Measurements from ENCODE around the gene PDE4A. TPM values are rescaled to one million over a fixed set of nuclear protein-coding genes. Genes with fewer than 3 reads are reported as not detected.
"Not testable (repeated sequence)": the region's sequence is repeated elsewhere in the genome, so short reads cannot be mapped to it uniquely, and the experiment has no call there.

Gene PDE4A
- total and polyA plus RNA-seq, 9 donors, result 1.2 to 4.0 (median 2.9) TPM

GRCh38 chr19:10461047-10461949 lies 41.0 kb downstream of the PDE4A start:
- no peaks in the 10 kb centered on the region for H3K36me3 ChIP-seq (ENCODE audit: control insufficient read depth, insufficient read depth, low read length)
- peak overlapping the region; percentile 35 for H3K4me3 ChIP-seq (ENCODE audit: low read length)
- no peaks in the 10 kb centered on the region for H3K27me3 ChIP-seq (ENCODE audit: control insufficient read depth, insufficient read depth, low read length)
- WGBS (ENCODE audit: insufficient coverage), result 4% methylated on average over 43 of the region's 45 CpGs
- no peak overlapping the region for H3K27ac ChIP-seq (ENCODE audit: low read length)
- H3K4me1 ChIP-seq (ENCODE audit: control insufficient read depth, insufficient read depth, low read length), result peaks cover 6% of the 10 kb centered on the region
- H3K9me3 ChIP-seq (replicated peaks; ENCODE audit: control insufficient read depth, low read depth, low read length), result no peaks in the 10 kb centered on the region
- peak; percentile 93 for DNase-seq

GRCh38 chr19:10462042-10462441 lies 41.7 kb downstream of the PDE4A start:
- DNase-seq; H3K4me3 ChIP-seq (ENCODE audit: low read length); H3K9me3 ChIP-seq (replicated peaks; ENCODE audit: control insufficient read depth, low read depth, low read length); H3K27me3 ChIP-seq (ENCODE audit: control insufficient read depth, insufficient read depth, low read length); H3K4me1 ChIP-seq (ENCODE audit: control insufficient read depth, insufficient read depth, low read length); H3K27ac ChIP-seq (ENCODE audit: low read length); H3K36me3 ChIP-seq (ENCODE audit: control insufficient read depth, insufficient read depth, low read length): not testable (repeated sequence)
- 100% methylated on average over 3 of the region's 15 CpGs for WGBS (ENCODE audit: insufficient coverage)

GRCh38 chr19:10462557-10462956 lies 42.2 kb downstream of the PDE4A start:
- Histone ChIP-seq H3K27me3 (ENCODE audit: control insufficient read depth, insufficient read depth, low read length) (no peaks in the 10 kb centered on the region), H3K4me1 (ENCODE audit: control insufficient read depth, insufficient read depth, low read length) (peaks cover 6% of the 10 kb centered on the region), H3K36me3 (ENCODE audit: control insufficient read depth, insufficient read depth, low read length) (no peaks in the 10 kb centered on the region), H3K27ac (ENCODE audit: low read length) (no peak overlapping the region), H3K9me3 (replicated peaks; ENCODE audit: control insufficient read depth, low read depth, low read length) (no peaks in the 10 kb centered on the region), H3K4me3 (ENCODE audit: low read length) (no peak overlapping the region)
- no peak for DNase-seq
- 70% methylated on average over 2 of the region's 4 CpGs for WGBS (ENCODE audit: insufficient coverage)

GRCh38 chr19:10464456-10464855 lies 44.1 kb downstream of the PDE4A start:
- Histone ChIP-seq H3K27ac (ENCODE audit: low read length) (no peak overlapping the region), H3K36me3 (ENCODE audit: control insufficient read depth, insufficient read depth, low read length) (no peaks in the 10 kb centered on the region), H3K4me3 (ENCODE audit: low read length) (no peak overlapping the region), H3K4me1 (ENCODE audit: control insufficient read depth, insufficient read depth, low read length) (peaks cover 6% of the 10 kb centered on the region), H3K9me3 (replicated peaks; ENCODE audit: control insufficient read depth, low read depth, low read length) (no peaks in the 10 kb centered on the region), H3K27me3 (ENCODE audit: control insufficient read depth, insufficient read depth, low read length) (peaks cover 3% of the 10 kb centered on the region)
- DNase-seq, result no peak
- 90% methylated on average over 4 of the region's 5 CpGs for WGBS (ENCODE audit: insufficient coverage)

- Histone ChIP-seq H3K27ac (ENCODE audit: low read length) (no peak overlapping the region), H3K4me3 (ENCODE audit: low read length) (no peak overlapping the region), H3K9me3 (replicated peaks; ENCODE audit: control insufficient read depth, low read depth, low read length) (no peaks in the 10 kb centered on the region), H3K36me3 (ENCODE audit: control insufficient read depth, insufficient read depth, low read length) (no peaks in the 10 kb centered on the region), H3K4me1 (ENCODE audit: control insufficient read depth, insufficient read depth, low read length) (no peaks in the 10 kb centered on the region), H3K27me3 (ENCODE audit: control insufficient read depth, insufficient read depth, low read length) (peaks cover 3% of the 10 kb centered on the region)
- no peak for DNase-seq
- 63% methylated on average over 18 of the region's 20 CpGs for WGBS (ENCODE audit: insufficient coverage)
Measured at GRCh38 chr19:10467104-10467706, 46.9 kb downstream of the PDE4A start.

- H3K36me3 ChIP-seq (ENCODE audit: control insufficient read depth, insufficient read depth, low read length), result no peaks in the 10 kb centered on the region
- no peaks in the 10 kb centered on the region for H3K4me1 ChIP-seq (ENCODE audit: control insufficient read depth, insufficient read depth, low read length)
- H3K27ac ChIP-seq (ENCODE audit: low read length), result no peak overlapping the region
- WGBS (ENCODE audit: insufficient coverage), result 25% methylated on average over 1 of the region's 12 CpGs
- peaks cover 3% of the 10 kb centered on the region for H3K27me3 ChIP-seq (ENCODE audit: control insufficient read depth, insufficient read depth, low read length)
- H3K4me3 ChIP-seq (ENCODE audit: low read length), result no peak overlapping the region
- H3K9me3 ChIP-seq (replicated peaks; ENCODE audit: control insufficient read depth, low read depth, low read length), result no peaks in the 10 kb centered on the region
- DNase-seq, result no peak
Measured at GRCh38 chr19:10468133-10468532, 47.8 kb downstream of the PDE4A start.

- Histone ChIP-seq H3K9me3 (replicated peaks; ENCODE audit: control insufficient read depth, low read depth, low read length) (no peaks in the 10 kb centered on the region), H3K27me3 (ENCODE audit: control insufficient read depth, insufficient read depth, low read length) (peaks cover 3% of the 10 kb centered on the region), H3K27ac (ENCODE audit: low read length) (no peak overlapping the region), H3K4me3 (ENCODE audit: low read length) (no peak overlapping the region), H3K4me1 (ENCODE audit: control insufficient read depth, insufficient read depth, low read length) (no peaks in the 10 kb centered on the region), H3K36me3 (ENCODE audit: control insufficient read depth, insufficient read depth, low read length) (no peaks in the 10 kb centered on the region)
- WGBS (ENCODE audit: insufficient coverage), result 52% methylated on average over 3 of the region's 6 CpGs
- DNase-seq, result peak; percentile 50
Measured at GRCh38 chr19:10471909-10472308, 51.6 kb downstream of the PDE4A start.

GRCh38 chr19:10473192-10473591 lies 52.9 kb downstream of the PDE4A start:
- Histone ChIP-seq H3K4me1 (ENCODE audit: control insufficient read depth, insufficient read depth, low read length) (peaks cover under 1% of the 10 kb centered on the region), H3K27ac (ENCODE audit: low read length) (no peak overlapping the region), H3K36me3 (ENCODE audit: control insufficient read depth, insufficient read depth, low read length) (no peaks in the 10 kb centered on the region), H3K4me3 (ENCODE audit: low read length) (no peak overlapping the region), H3K9me3 (replicated peaks; ENCODE audit: control insufficient read depth, low read depth, low read length) (no peaks in the 10 kb centered on the region), H3K27me3 (ENCODE audit: control insufficient read depth, insufficient read depth, low read length) (peaks cover 3% of the 10 kb centered on the region)
- 75% methylated on average over 1 of the region's 5 CpGs for WGBS (ENCODE audit: insufficient coverage)
- no peak for DNase-seq

GRCh38 chr19:10474962-10475451 lies 54.7 kb downstream of the PDE4A start:
- WGBS (ENCODE audit: insufficient coverage), result 78% methylated on average over 4 of the region's 6 CpGs
- peaks cover 11% of the 10 kb centered on the region for H3K4me1 ChIP-seq (ENCODE audit: control insufficient read depth, insufficient read depth, low read length)
- no peaks in the 10 kb centered on the region for H3K36me3 ChIP-seq (ENCODE audit: control insufficient read depth, insufficient read depth, low read length)
- no peaks in the 10 kb centered on the region for H3K9me3 ChIP-seq (replicated peaks; ENCODE audit: control insufficient read depth, low read depth, low read length)
- DNase-seq, result no peak
- H3K27ac ChIP-seq (ENCODE audit: low read length), result no peak overlapping the region
- no peak overlapping the region for H3K4me3 ChIP-seq (ENCODE audit: low read length)
- no peaks in the 10 kb centered on the region for H3K27me3 ChIP-seq (ENCODE audit: control insufficient read depth, insufficient read depth, low read length)

- Histone ChIP-seq H3K9me3 (replicated peaks; ENCODE audit: control insufficient read depth, low read depth, low read length) (no peaks in the 10 kb centered on the region), H3K27me3 (ENCODE audit: control insufficient read depth, insufficient read depth, low read length) (no peaks in the 10 kb centered on the region), H3K27ac (ENCODE audit: low read length) (no peak overlapping the region), H3K4me3 (ENCODE audit: low read length) (no peak overlapping the region), H3K4me1 (ENCODE audit: control insufficient read depth, insufficient read depth, low read length) (peaks cover 11% of the 10 kb centered on the region), H3K36me3 (ENCODE audit: control insufficient read depth, insufficient read depth, low read length) (no peaks in the 10 kb centered on the region)
- no CpG with 5 or more reads among the region's 5 CpGs for WGBS (ENCODE audit: insufficient coverage)
- DNase-seq, result peak; percentile 24
Measured at GRCh38 chr19:10478476-10478875, 58.1 kb downstream of the PDE4A start.

All from muscle of leg (tissue), 11 donors.